ENCODE measurements around the gene SIN3A. TPM values are rescaled to one million over a fixed set of nuclear protein-coding genes. Genes with fewer than 3 reads are reported as not detected.

SIN3A gene
- total RNA-seq, 1 donor from 2014 or later, result 54.0 TPM

DNA sequence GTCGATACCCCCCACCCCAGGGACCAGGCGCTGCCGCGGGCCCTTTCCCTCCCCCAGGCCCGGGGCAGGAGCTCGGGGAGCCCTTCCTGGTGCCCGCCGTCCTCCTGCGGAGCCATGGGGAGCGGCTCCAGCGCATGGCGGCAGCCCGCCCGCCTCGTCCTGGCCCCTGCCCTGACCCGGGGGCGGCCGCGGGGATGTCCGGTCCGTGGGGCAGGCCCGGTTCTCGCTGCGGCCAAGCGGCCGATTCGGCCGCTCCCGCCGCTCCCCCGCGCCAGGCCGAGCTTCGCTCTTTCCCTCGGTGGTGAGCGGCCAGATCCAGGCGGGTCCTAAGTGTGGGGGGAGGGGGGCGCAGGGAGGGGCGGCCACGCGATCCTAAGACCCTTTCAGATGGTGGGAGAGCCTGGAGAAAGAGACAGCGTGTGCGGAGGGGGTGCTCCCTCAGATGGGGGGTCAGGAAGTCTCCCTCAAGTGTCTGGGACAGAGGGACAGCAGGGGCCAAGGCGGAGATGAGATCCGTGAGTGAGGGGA lies 103.4 kb downstream of the SIN3A start:
- no peak for TF ChIP-seq CTCF (IDR thresholded peaks at IDR 0.05; ENCODE audit: insufficient read depth, low read depth, low read length)
- no peak for TF ChIP-seq EZH2 (IDR thresholded peaks at IDR 0.05; ENCODE audit: insufficient read depth, low read length)

GRCh38 chr15:75347222-75348033 lies 104.1 kb downstream of the SIN3A start:
- Histone ChIP-seq H3K36me3 (ENCODE audit: insufficient read depth, low read length) (no peaks in the 10 kb centered on the region), H3K9me3 (ENCODE audit: insufficient read depth, low read depth, low read length) (peaks cover 2% of the 10 kb centered on the region), H3K9ac (ENCODE audit: low read length) (peak overlapping the region; percentile 68), H3K4me2 (ENCODE audit: low read length) (peak overlapping the region; percentile 96), H3K4me1 (ENCODE audit: insufficient read depth, low read length) (peaks cover 19% of the 10 kb centered on the region), H4K20me1 (ENCODE audit: insufficient read depth, low read length) (no peaks in the 10 kb centered on the region), H2AFZ (ENCODE audit: low read depth, low read length) (peak overlapping the region; percentile 65), H3K27ac (ENCODE audit: low read depth, low read length) (no peak overlapping the region), H3K4me3 (ENCODE audit: insufficient read depth, low read depth, low read length) (peak overlapping the region; percentile 65), H3K27me3 (ENCODE audit: insufficient read depth, low read length) (peaks cover 17% of the 10 kb centered on the region), H3K79me2 (ENCODE audit: insufficient read depth, low read length) (no peaks in the 10 kb centered on the region)
- no peaks in the 10 kb centered on the region for H3K9me3 Mint-ChIP-seq (ENCODE audit: unreplicated experiment)
- H3K27ac Mint-ChIP-seq (ENCODE audit: unreplicated experiment), result no peak overlapping the region
- no peaks in the 10 kb centered on the region for H3K27me3 Mint-ChIP-seq (ENCODE audit: low read depth, unreplicated experiment)
- H3K4me1 Mint-ChIP-seq (ENCODE audit: low read depth, unreplicated experiment), result no peaks in the 10 kb centered on the region
- FAIRE-seq (no peak), DNase-seq (ENCODE audit: low read depth) (no peak)
- peak; percentile 71 for TF ChIP-seq EZH2 (IDR thresholded peaks at IDR 0.05; ENCODE audit: insufficient read depth, low read length)
- no peak for TF ChIP-seq CTCF (IDR thresholded peaks at IDR 0.05; ENCODE audit: insufficient read depth, low read depth, low read length)
- peaks cover 8% of the 10 kb centered on the region for H3K36me3 Mint-ChIP-seq (ENCODE audit: low read depth, unreplicated experiment)
- H3K4me3 Mint-ChIP-seq (ENCODE audit: unreplicated experiment), result peak overlapping the region; percentile 84

More for the DNA sequence above, 103.4 kb downstream of the SIN3A start:
- peak overlapping the region; percentile 65 for H2AFZ ChIP-seq (ENCODE audit: low read depth, low read length)
- peak overlapping the region; percentile 96 for H3K4me2 ChIP-seq (ENCODE audit: low read length)
- H4K20me1 ChIP-seq (ENCODE audit: insufficient read depth, low read length), result no peaks in the 10 kb centered on the region
- peaks cover 2% of the 10 kb centered on the region for H3K9me3 ChIP-seq (ENCODE audit: insufficient read depth, low read depth, low read length)
- Mint-ChIP-seq H3K9me3 (ENCODE audit: unreplicated experiment) (no peaks in the 10 kb centered on the region), H3K4me1 (ENCODE audit: low read depth, unreplicated experiment) (no peaks in the 10 kb centered on the region), H3K27ac (ENCODE audit: unreplicated experiment) (no peak overlapping the region), H3K36me3 (ENCODE audit: low read depth, unreplicated experiment) (peaks cover 8% of the 10 kb centered on the region), H3K4me3 (ENCODE audit: unreplicated experiment) (peak overlapping the region; percentile 84), H3K27me3 (ENCODE audit: low read depth, unreplicated experiment) (no peaks in the 10 kb centered on the region)
- H3K4me3 ChIP-seq (ENCODE audit: insufficient read depth, low read depth, low read length), result peak overlapping the region; percentile 65
- DNase-seq (ENCODE audit: low read depth), result no peak
- H3K27ac ChIP-seq (ENCODE audit: low read depth, low read length), result no peak overlapping the region
- no peak for FAIRE-seq
- peaks cover 17% of the 10 kb centered on the region for H3K27me3 ChIP-seq (ENCODE audit: insufficient read depth, low read length)
- peaks cover 19% of the 10 kb centered on the region for H3K4me1 ChIP-seq (ENCODE audit: insufficient read depth, low read length)
- peak overlapping the region; percentile 68 for H3K9ac ChIP-seq (ENCODE audit: low read length)
- no peaks in the 10 kb centered on the region for H3K36me3 ChIP-seq (ENCODE audit: insufficient read depth, low read length)
- H3K79me2 ChIP-seq (ENCODE audit: insufficient read depth, low read length), result no peaks in the 10 kb centered on the region
